ENCODE data around the gene LRPAP1.
"Not testable (repeated sequence)": the region's sequence is repeated elsewhere in the genome, so short reads cannot be mapped to it uniquely, and the experiment has no call there.

LRPAP1 gene

GRCh38 chr4:3573131-3573530, 40.9 kb upstream of the LRPAP1 start:
- no peak for TF ChIP-seq CTCF (IDR thresholded peaks at IDR 0.05; ENCODE audit: low read depth, low read length, missing control alignments)
- no peak overlapping the region for H3K4me3 ChIP-seq (ENCODE audit: low read depth, low read length)
- no peak for DNase-seq (ENCODE audit: low read depth)
- in situ Hi-C loops (cut with HindIII; ENCODE audit: low sequenced_read_pairs) = no loop called here

- in situ Hi-C loops (cut with HindIII; ENCODE audit: low sequenced_read_pairs) = no loop called here
- TF ChIP-seq CTCF (IDR thresholded peaks at IDR 0.05; ENCODE audit: low read depth, low read length, missing control alignments) = no peak
- DNase-seq (ENCODE audit: low read depth) = no peak
- H3K4me3 ChIP-seq (ENCODE audit: low read depth, low read length) = no peak overlapping the region
Measured at GRCh38 chr4:3572363-3572762, 40.1 kb upstream of the LRPAP1 start.

- H3K4me3 ChIP-seq (ENCODE audit: low read depth, low read length) = no peak overlapping the region
- DNase-seq (ENCODE audit: low read depth) = no peak
- in situ Hi-C loops (cut with HindIII; ENCODE audit: low sequenced_read_pairs) = no loop called here
- no peak for TF ChIP-seq CTCF (IDR thresholded peaks at IDR 0.05; ENCODE audit: low read depth, low read length, missing control alignments)
Measured at GRCh38 chr4:3571921-3572320, 39.7 kb upstream of the LRPAP1 start.

- DNase-seq (ENCODE audit: low read depth); in situ Hi-C loops (cut with HindIII; ENCODE audit: low sequenced_read_pairs); H3K4me3 ChIP-seq (ENCODE audit: low read depth, low read length): not testable (repeated sequence)
Measured at GRCh38 chr4:3570923-3571322, 38.7 kb upstream of the LRPAP1 start.

GRCh38 chr4:3569611-3570010, 37.4 kb upstream of the LRPAP1 start:
- DNase-seq (ENCODE audit: low read depth); in situ Hi-C loops (cut with HindIII; ENCODE audit: low sequenced_read_pairs): not testable (repeated sequence)

GRCh38 chr4:3566701-3567100, 34.5 kb upstream of the LRPAP1 start:
- in situ Hi-C loops (cut with HindIII; ENCODE audit: low sequenced_read_pairs); H3K4me3 ChIP-seq (ENCODE audit: low read depth, low read length); DNase-seq (ENCODE audit: low read depth): not testable (repeated sequence)

More at GRCh38 chr4:3569611-3570010, 37.4 kb upstream of the LRPAP1 start:
- not testable (repeated sequence) for H3K4me3 ChIP-seq (ENCODE audit: low read depth, low read length)

GRCh38 chr4:3566301-3566700, 34.1 kb upstream of the LRPAP1 start:
- H3K4me3 ChIP-seq (ENCODE audit: low read depth, low read length); in situ Hi-C loops (cut with HindIII; ENCODE audit: low sequenced_read_pairs); DNase-seq (ENCODE audit: low read depth): not testable (repeated sequence)

- H3K4me3 ChIP-seq (ENCODE audit: low read depth, low read length); in situ Hi-C loops (cut with HindIII; ENCODE audit: low sequenced_read_pairs); DNase-seq (ENCODE audit: low read depth): not testable (repeated sequence)
Measured at GRCh38 chr4:3564948-3565347, 32.7 kb upstream of the LRPAP1 start.

- H3K4me3 ChIP-seq (ENCODE audit: low read depth, low read length) = no peak overlapping the region
- in situ Hi-C loops (cut with HindIII; ENCODE audit: low sequenced_read_pairs) = no loop called here
- no peak for DNase-seq (ENCODE audit: low read depth)
- TF ChIP-seq CTCF (IDR thresholded peaks at IDR 0.05; ENCODE audit: low read depth, low read length, missing control alignments) = no peak
Measured at GRCh38 chr4:3563403-3563802, 31.2 kb upstream of the LRPAP1 start.

GRCh38 chr4:3562127-3562526, 29.9 kb upstream of the LRPAP1 start:
- in situ Hi-C loops (cut with HindIII; ENCODE audit: low sequenced_read_pairs) = not testable (repeated sequence)

GRCh38 chr4:3560465-3560864, 28.2 kb upstream of the LRPAP1 start:
- H3K4me3 ChIP-seq (ENCODE audit: low read depth, low read length); DNase-seq (ENCODE audit: low read depth); in situ Hi-C loops (cut with HindIII; ENCODE audit: low sequenced_read_pairs): not testable (repeated sequence)

More at GRCh38 chr4:3562127-3562526, 29.9 kb upstream of the LRPAP1 start:
- not testable (repeated sequence) for H3K4me3 ChIP-seq (ENCODE audit: low read depth, low read length); DNase-seq (ENCODE audit: low read depth)

GRCh38 chr4:3559381-3560290, 27.4 kb upstream of the LRPAP1 start:
- in situ Hi-C loops (cut with HindIII; ENCODE audit: low sequenced_read_pairs); H3K4me3 ChIP-seq (ENCODE audit: low read depth, low read length); DNase-seq (ENCODE audit: low read depth): not testable (repeated sequence)

- in situ Hi-C loops (cut with HindIII; ENCODE audit: low sequenced_read_pairs) = not testable (repeated sequence)
Measured at GRCh38 chr4:3558514-3558836, 26.3 kb upstream of the LRPAP1 start.

More at GRCh38 chr4:3558514-3558836, 26.3 kb upstream of the LRPAP1 start:
- DNase-seq (ENCODE audit: low read depth); H3K4me3 ChIP-seq (ENCODE audit: low read depth, low read length): not testable (repeated sequence)

Data from astrocyte of the cerebellum (primary cell).